B cell (primary cell): Measurements from ENCODE around the gene PCDHA10. TPM values are rescaled to one million over a fixed set of nuclear protein-coding genes. Genes with fewer than 3 reads are reported as not detected.

ENCODE experiments used
- ATAC-seq: fragments of 200-7000 bp; cut with Tn5 transposase; one replicate; pipeline ENCODE4 v1.10.0; 2021; ENCODE audit warnings: low read depth, mild to moderate bottlenecking, moderate number of reproducible peaks, moderate library complexity
- CTCF ChIA-PET: fragments of 350-600 bp; sonication (Branson Sonifier 250); formaldehyde crosslinking; loops from one replicate; lab custom pipeline; 2021; ENCODE audit warnings: antibody characterized with exemption, inconsistent platforms; lab: Charles Lee
- POLR2A ChIA-PET: fragments of 350-600 bp; sonication (Branson Sonifier 250); formaldehyde crosslinking; loops from one replicate; lab custom pipeline; 2021; ENCODE audit warnings: antibody characterized with exemption; lab: Charles Lee
- DNase-seq: peaks from one replicate; pipeline ENCODE4 v3.0.0; 2013
- H2AFZ ChIP-seq: 2 replicates; pipeline ENCODE4 v1.6.1; 2012; ENCODE audit warnings: mild to moderate bottlenecking, low read depth, low read length; ENCODE audit not compliant: insufficient read depth, poor library complexity, severe bottlenecking
- H3K27ac ChIP-seq, 2 donors: 1 replicate in 1 of 2; 2 replicates in 1 of 2; pipeline ENCODE4 v1.5.1; 2012 to 2013; ENCODE audit warnings: low read length in 2 of 2, mild to moderate bottlenecking in 2 of 2, moderate library complexity in 1 of 2
- H3K27me3 ChIP-seq, 4 experiments: fragments of 200-600 bp in 1 of 4; sonication (generic) in 1 of 4; replicated peaks in 1 of 4; 1 replicate in 2 of 4; 2 replicates in 2 of 4; pipeline versions ENCODE4 v1.6.1 to v1.7.0; 2013 to 2016; ENCODE audit warnings: low read length in 3 of 4, mild to moderate bottlenecking in 2 of 4, mixed read lengths in 1 of 4, moderate library complexity in 1 of 4; ENCODE audit not compliant: insufficient read depth in 4 of 4, control insufficient read depth in 3 of 4; ENCODE audit errors: control extremely low read depth in 1 of 4
- H3K36me3 ChIP-seq, 2 experiments: replicated peaks in 1 of 2; 1 replicate in 1 of 2; 2 replicates in 1 of 2; pipeline versions ENCODE4 v1.6.1 to v1.7.1; 2013; ENCODE audit warnings: low read length in 1 of 2; ENCODE audit not compliant: insufficient read depth in 2 of 2, control insufficient read depth in 1 of 2; ENCODE audit errors: control extremely low read depth in 1 of 2, extremely low read depth in 1 of 2
- H3K4me1 ChIP-seq, 2 donors: fragments of 200-600 bp in 1 of 2; sonication (generic) in 1 of 2; 1 replicate in 1 of 2; 2 replicates in 1 of 2; pipeline versions ENCODE4 v1.5.1 to v1.6.1; 2013 to 2017; ENCODE audit warnings: low read length in 2 of 2; ENCODE audit not compliant: control insufficient read depth in 2 of 2, insufficient read depth in 2 of 2
- H3K4me2 ChIP-seq: replicated peaks from 2 replicates; pipeline ENCODE3; 2012; ENCODE audit warnings: mild to moderate bottlenecking, low read depth, low read length; ENCODE audit not compliant: poor library complexity, severe bottlenecking
- H3K4me3 ChIP-seq, 5 experiments: fragments of 200-600 bp in 1 of 5; sonication (generic) in 1 of 5; 1 replicate in 3 of 5; 2 replicates in 2 of 5; pipeline versions ENCODE4 v1.5.1 to v1.7.0; 2011 to 2016; ENCODE audit warnings: low read length in 4 of 5, mild to moderate bottlenecking in 4 of 5, low read depth in 2 of 5, control low read depth in 1 of 5, moderate library complexity in 1 of 5; ENCODE audit not compliant: insufficient read depth in 1 of 5; ENCODE audit errors: control extremely low read depth in 1 of 5, extremely low read depth in 1 of 5
- H3K79me2 ChIP-seq: fragments of 200-600 bp; sonication (generic); one replicate; pipeline ENCODE4 v1.6.0; 2016; ENCODE audit warnings: low read length; ENCODE audit not compliant: control insufficient read depth, insufficient read depth
- H3K9ac ChIP-seq: fragments of 200-600 bp; sonication (generic); 2 replicates; pipeline ENCODE4 v1.6.1; 2017; ENCODE audit warnings: mild to moderate bottlenecking, low read length, moderate library complexity
- H3K9me3 ChIP-seq, 3 donors: one replicate each; pipeline versions ENCODE4 v1.6.1 to v1.7.1; 2013; ENCODE audit warnings: low read length in 2 of 3; ENCODE audit not compliant: control insufficient read depth in 2 of 3, insufficient read depth in 1 of 3; ENCODE audit errors: control extremely low read depth in 1 of 3
- H4K20me1 ChIP-seq: 2 replicates; pipeline ENCODE4 v1.6.0; 2012; ENCODE audit warnings: mild to moderate bottlenecking, low read length; ENCODE audit not compliant: insufficient read depth, control insufficient read depth, poor library complexity, severe bottlenecking
- H3K27ac Mint-ChIP-seq: one replicate; pipeline ENCODE4 v1.8.0; 2021; ENCODE audit warnings: mixed read lengths
- H3K27me3 Mint-ChIP-seq: one replicate; pipeline ENCODE4 v1.8.0; 2021; ENCODE audit warnings: mixed read lengths
- H3K4me1 Mint-ChIP-seq: one replicate; pipeline ENCODE4 v1.8.0; 2021; ENCODE audit warnings: mixed read lengths
- H3K4me3 Mint-ChIP-seq: one replicate; pipeline ENCODE4 v1.8.0; 2021; ENCODE audit warnings: mixed read lengths
- H3K9me3 Mint-ChIP-seq: one replicate; pipeline ENCODE4 v1.8.0; 2022; ENCODE audit warnings: mixed read lengths; ENCODE audit not compliant: insufficient read depth
- CTCF ChIP-seq: fragments of 200-600 bp; IDR thresholded peaks from one replicate; pipeline ENCODE4 v1.8.0; 2022; ENCODE audit warnings: antibody characterized with exemption, mild to moderate bottlenecking
- EZH2 ChIP-seq: IDR thresholded peaks from 2 replicates; pipeline ENCODE4 v1.6.1; 2012; ENCODE audit warnings: borderline replicate concordance, low read depth, mild to moderate bottlenecking, moderate library complexity, low read length; ENCODE audit not compliant: insufficient read depth, poor library complexity, severe bottlenecking
- WGBS: methylation state at CpG from one replicate; pipeline ENCODE4 v1.1.5; 2013; ENCODE audit warnings: missing lambda C conversion rate; ENCODE audit not compliant: insufficient coverage; 5-methylcytosine and 5-hydroxymethylcytosine counted together
- intact Hi-C: fragments of 100-400 bp; cut with micrococcal nuclease; formaldehyde crosslinking; loops from one replicate; pipeline ENCODE4 v1.10.0; 2022
- polyA plus RNA-seq: library from polyadenylated mRNA; depleted of rRNA; stranded (reverse); fragments of >200 nt; gene quantifications from 2 replicates; pipeline ENCODE4 v1.2.3, GENCODE V29; 2012
- total RNA-seq, 2 donors: library from RNA; stranded (reverse); fragments of 120-200 nt in 1 of 2; gene quantifications; 1 replicate in 1 of 2; 2 replicates in 1 of 2; pipeline versions ENCODE4 v1.2.3 to v1.2.4, GENCODE V29; 2013 to 2022

PCDHA10 gene
- total and polyA plus RNA-seq, 2 donors (not counting 1 experiment from before 2014, with no cell fraction given): not detected

DNA sequence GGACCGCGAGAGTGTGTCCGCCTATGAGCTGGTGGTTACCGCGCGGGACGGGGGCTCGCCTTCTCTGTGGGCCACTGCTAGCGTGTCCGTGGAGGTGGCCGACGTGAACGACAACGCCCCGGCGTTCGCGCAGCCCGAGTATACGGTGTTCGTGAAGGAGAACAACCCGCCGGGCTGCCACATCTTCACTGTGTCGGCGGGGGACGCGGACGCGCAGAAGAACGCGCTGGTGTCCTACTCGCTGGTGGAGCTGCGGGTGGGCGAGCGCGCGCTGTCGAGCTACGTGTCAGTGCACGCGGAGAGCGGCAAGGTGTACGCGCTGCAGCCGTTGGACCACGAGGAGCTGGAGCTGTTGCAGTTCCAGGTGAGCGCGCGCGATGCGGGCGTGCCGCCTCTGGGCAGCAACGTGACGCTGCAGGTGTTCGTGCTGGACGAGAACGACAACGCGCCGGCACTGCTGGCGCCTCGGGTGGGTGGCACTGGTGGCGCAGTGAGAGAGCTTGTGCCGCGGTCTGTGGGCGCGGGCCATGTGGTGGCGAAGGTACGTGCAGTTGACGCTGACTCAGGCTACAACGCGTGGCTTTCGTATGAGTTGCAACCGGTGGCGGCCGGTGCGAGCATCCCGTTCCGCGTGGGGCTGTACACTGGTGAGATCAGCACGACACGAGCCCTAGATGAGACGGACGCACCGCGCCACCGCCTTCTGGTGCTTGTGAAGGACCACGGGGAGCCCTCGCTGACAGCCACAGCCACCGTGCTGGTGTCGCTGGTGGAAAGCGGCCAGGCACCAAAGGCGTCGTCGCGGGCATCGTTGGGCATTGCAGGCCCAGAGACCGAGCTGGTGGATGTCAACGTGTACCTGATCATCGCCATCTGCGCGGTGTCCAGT, 19.8 kb upstream of the PCDHA10 start:
- H3K4me1 ChIP-seq: no peaks in the 10 kb centered on the region
- H4K20me1 ChIP-seq: no peaks in the 10 kb centered on the region
- 60% methylated on average over 103 of the region's 103 CpGs for WGBS
- ATAC-seq (no peak), DNase-seq (no peak)
- no peak overlapping the region for H3K27ac ChIP-seq
- H3K4me3 ChIP-seq: no peak overlapping the region
- no peaks in the 10 kb centered on the region for H3K79me2 ChIP-seq
- intact Hi-C loops: no loop called here
- ChIA-PET CTCF (no interaction called here), POLR2A (no interaction called here)
- Mint-ChIP-seq H3K27ac (no peak overlapping the region), H3K4me1 (no peaks in the 10 kb centered on the region), H3K4me3 (no peak overlapping the region), H3K27me3 (peaks cover 26% of the 10 kb centered on the region), H3K9me3 (peaks cover 3% of the 10 kb centered on the region)
- peaks cover 0 to 10% (median 5%) of the 10 kb centered on the region in 4 experiments for H3K27me3 ChIP-seq
- H3K4me2 ChIP-seq: no peak overlapping the region
- TF ChIP-seq EZH2: no peak
- TF ChIP-seq CTCF: no peak
- no peak overlapping the region for H2AFZ ChIP-seq
- no peak overlapping the region for H3K9ac ChIP-seq
- no peaks in the 10 kb centered on the region for H3K36me3 ChIP-seq
- H3K9me3 ChIP-seq: peaks cover 0 to 21% (median 11%) of the 10 kb centered on the region in 3 donors
